Esophagus squamous epithelium (tissue), 5 donors: Measurements from ENCODE around the gene RBM17. TPM values are rescaled to one million over a fixed set of nuclear protein-coding genes. Genes with fewer than 3 reads are reported as not detected.

Experiments used
- DNase-seq: peaks from one replicate; lab custom pipeline; 2025; lab: John Stamatoyannopoulos, UW
- H3K27ac ChIP-seq, 4 donors: fragments of 200-600 bp; sonication (generic); one replicate each; pipeline ENCODE4 v1.5.1; 2016 to 2019; ENCODE audit warnings: mild to moderate bottlenecking in 1 of 4
- H3K27me3 ChIP-seq, 4 donors: fragments of 200-600 bp; sonication (generic); 1 replicate in 3 of 4; 2 replicates in 1 of 4; pipeline versions ENCODE4 v1.5.1 to v1.6.0; 2017 to 2021; ENCODE audit warnings: antibody characterized with exemption in 1 of 4
- H3K36me3 ChIP-seq, 3 donors: fragments of 200-600 bp; sonication (generic); one replicate each; pipeline ENCODE4 v1.5.1; 2016 to 2019
- H3K4me1 ChIP-seq, 3 donors: fragments of 200-600 bp; sonication (generic); one replicate each; pipeline ENCODE4 v1.5.1; 2017 to 2019
- H3K4me3 ChIP-seq, 4 donors: fragments of 200-600 bp; sonication (generic); 1 replicate in 3 of 4; 2 replicates in 1 of 4; pipeline ENCODE4 v1.5.1; 2016 to 2019; ENCODE audit warnings: mild to moderate bottlenecking in 2 of 4, moderate library complexity in 1 of 4
- H3K9me3 ChIP-seq, 3 donors: fragments of 200-600 bp; sonication (generic); one replicate each; pipeline ENCODE4 v1.5.1; 2016 to 2019
- POLR2A ChIP-seq, 4 donors: fragments of 450-650 bp; IDR thresholded peaks; one replicate each; pipeline ENCODE4 v1.6.1; 2017; ENCODE audit warnings: antibody characterized with exemption in 4 of 4, mild to moderate bottlenecking in 4 of 4, moderate library complexity in 3 of 4
- WGBS, 2 donors: methylation state at CpG; one replicate each; pipeline ENCODE4 v1.1.5; 2018; 5-methylcytosine and 5-hydroxymethylcytosine counted together
- intact Hi-C: fragments of 100-400 bp; cut with DNase I; formaldehyde crosslinking; loops from one replicate; pipeline ENCODE4 v1.15.0; 2022
- total RNA-seq, 4 donors: library from RNA; depleted of rRNA; stranded (reverse); fragments of >200 nt; gene quantifications; one replicate each; pipeline ENCODE4 v1.1.0, GENCODE V29; 2016
- TF ChIP-seq, protein P1 (sequence below), 6 experiments: fragments of 450-650 bp in 4 of 6; fragments of 200-600 bp in 2 of 6; sonication (generic) in 2 of 6; IDR thresholded peaks; one replicate each; pipeline ENCODE4 v1.5.1; 2016 to 2019; ENCODE audit warnings: antibody characterized with exemption in 6 of 6, mild to moderate bottlenecking in 4 of 6, moderate library complexity in 4 of 6
- donor health status: DM: yes; HTN: yes; CAD: no.

RBM17 gene
- total RNA-seq, 4 donors from 2014 or later = 35.7 to 61.8 (median 39.4) TPM

DNA sequence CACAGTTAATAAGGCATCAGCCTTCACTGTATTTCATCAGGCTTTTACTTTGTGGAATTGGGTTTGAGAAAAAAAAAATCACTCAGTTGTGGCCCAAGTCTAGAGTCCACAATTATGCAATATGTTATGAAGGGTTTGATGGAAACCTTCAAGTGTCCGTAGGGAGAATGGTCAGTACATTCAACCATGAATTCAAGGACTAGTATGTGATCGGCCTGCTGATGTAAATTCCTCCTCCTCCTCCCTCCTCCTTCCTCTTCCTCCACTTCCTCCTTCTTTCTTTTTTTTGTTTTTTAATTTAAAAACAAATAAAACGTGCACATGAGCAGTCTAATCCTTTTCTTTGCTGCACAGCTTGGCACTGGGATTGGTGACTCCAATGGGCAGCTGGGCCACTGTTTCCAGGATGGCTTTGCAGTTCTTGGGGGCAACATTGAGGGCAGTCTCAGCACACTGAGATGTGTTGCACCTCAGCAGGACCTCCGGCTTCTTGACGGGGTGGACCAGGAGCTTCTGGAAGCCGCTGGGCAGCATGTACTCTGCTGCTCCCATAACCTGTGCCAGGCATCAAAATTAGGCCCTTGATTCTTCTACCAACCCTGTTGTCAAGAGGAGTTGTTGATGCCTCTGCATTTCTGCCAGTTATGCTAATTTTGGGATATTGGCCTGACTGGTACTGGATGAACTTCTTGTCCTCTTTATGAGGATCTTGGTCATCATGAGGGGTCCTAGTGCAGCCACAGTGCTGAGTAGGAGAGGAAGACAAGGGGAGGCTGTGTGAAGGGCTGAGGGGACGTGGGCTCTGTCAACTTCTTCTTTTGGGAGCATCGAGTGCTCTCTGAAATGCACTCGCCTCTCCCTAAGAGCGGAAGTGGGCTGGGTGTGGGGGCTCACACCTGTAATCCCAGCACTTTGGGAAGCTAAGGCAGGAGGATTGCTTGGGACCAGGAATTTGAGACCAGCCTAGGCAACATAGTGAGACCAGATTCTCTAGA lies 17.4 kb upstream of the RBM17 start:
- DNase-seq = no peak
- WGBS, 2 donors = 61 to 72% methylated on average over 6 to 9 of the region's 10 CpGs

GRCh38 chr10:6072215-6072934 lies 16.5 kb upstream of the RBM17 start:
- intact Hi-C loops = no loop called here
- no peak for TF ChIP-seq POLR2A (IDR thresholded peaks at IDR 0.05)
- Histone ChIP-seq H3K27ac (peak overlapping the region; percentile 17 to 61 (median 45)), H3K4me1 (peaks cover 0 to 21% (median 6%) of the 10 kb centered on the region in 3 donors), H3K4me3 (no peak overlapping the region), H3K36me3 (no peaks in the 10 kb centered on the region), H3K27me3 (peaks cover 0 to 25% (median 0%) of the 10 kb centered on the region in 4 donors), H3K9me3 (no peaks in the 10 kb centered on the region)
- DNase-seq = no peak
- WGBS, 2 donors = 56 to 61% methylated on average over 13 of the region's 13 CpGs

More for the DNA sequence above, 17.4 kb upstream of the RBM17 start:
- TF ChIP-seq POLR2A (IDR thresholded peaks at IDR 0.05) = no peak
- TF ChIP-seq, protein P1, sequence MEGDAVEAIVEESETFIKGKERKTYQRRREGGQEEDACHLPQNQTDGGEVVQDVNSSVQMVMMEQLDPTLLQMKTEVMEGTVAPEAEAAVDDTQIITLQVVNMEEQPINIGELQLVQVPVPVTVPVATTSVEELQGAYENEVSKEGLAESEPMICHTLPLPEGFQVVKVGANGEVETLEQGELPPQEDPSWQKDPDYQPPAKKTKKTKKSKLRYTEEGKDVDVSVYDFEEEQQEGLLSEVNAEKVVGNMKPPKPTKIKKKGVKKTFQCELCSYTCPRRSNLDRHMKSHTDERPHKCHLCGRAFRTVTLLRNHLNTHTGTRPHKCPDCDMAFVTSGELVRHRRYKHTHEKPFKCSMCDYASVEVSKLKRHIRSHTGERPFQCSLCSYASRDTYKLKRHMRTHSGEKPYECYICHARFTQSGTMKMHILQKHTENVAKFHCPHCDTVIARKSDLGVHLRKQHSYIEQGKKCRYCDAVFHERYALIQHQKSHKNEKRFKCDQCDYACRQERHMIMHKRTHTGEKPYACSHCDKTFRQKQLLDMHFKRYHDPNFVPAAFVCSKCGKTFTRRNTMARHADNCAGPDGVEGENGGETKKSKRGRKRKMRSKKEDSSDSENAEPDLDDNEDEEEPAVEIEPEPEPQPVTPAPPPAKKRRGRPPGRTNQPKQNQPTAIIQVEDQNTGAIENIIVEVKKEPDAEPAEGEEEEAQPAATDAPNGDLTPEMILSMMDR (IDR thresholded peaks at IDR 0.05) = no peak
- Histone ChIP-seq H3K9me3 (no peaks in the 10 kb centered on the region), H3K27me3 (peaks cover 0 to 25% (median 0%) of the 10 kb centered on the region in 4 donors), H3K4me1 (peaks cover 0 to 23% (median 6%) of the 10 kb centered on the region in 3 donors), H3K36me3 (no peaks in the 10 kb centered on the region), H3K4me3 (no peak overlapping the region), H3K27ac (peak overlapping the region; percentile 17 to 61 (median 45))
- intact Hi-C loops = no loop called here

DNA sequence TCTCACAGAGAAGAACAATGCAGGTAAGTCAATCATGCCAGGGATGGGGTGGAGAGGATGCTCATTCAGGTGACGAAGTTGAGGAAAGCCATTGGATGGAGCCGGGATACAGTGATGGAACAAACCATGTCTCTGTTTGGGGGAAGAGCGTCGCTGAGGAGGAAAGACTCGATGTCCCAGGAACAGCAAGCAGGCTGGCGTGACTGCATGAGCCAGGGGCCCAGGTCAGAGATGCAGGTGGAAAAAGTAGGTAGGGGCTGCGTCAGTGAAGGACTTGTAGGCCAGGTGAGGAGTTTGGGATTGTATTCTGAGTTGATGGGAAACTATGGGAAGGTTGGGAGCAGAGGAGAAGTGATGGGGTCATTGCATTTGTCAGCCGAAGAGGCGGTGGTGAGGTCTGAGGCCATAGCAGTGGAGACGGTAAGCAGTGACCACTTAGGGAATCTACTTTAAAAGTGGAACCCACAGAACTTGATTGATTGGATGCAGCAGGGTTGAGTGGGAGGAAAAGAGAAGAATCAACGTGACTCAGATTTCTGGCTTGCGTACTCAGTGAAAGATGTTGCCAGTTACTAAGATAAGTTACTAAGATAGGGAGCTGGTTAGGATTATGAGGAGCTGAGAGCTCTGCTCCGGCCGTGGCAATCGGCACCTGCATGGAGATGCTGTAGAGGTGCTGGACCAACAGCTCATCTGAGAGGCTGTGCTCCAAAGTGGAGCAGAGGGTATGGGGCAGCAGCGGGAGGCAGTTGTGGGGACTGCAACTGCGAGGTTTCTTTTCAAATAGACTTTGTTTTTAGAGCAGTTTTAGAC lies 14.1 kb upstream of the RBM17 start:
- H3K27ac ChIP-seq = no peak overlapping the region
- no peaks in the 10 kb centered on the region for H3K9me3 ChIP-seq
- TF ChIP-seq POLR2A (IDR thresholded peaks at IDR 0.05) = no peak
- TF ChIP-seq, protein P1 (IDR thresholded peaks at IDR 0.05) = no peak
- H3K4me1 ChIP-seq = peaks cover 0 to 15% (median 6%) of the 10 kb centered on the region in 3 donors
- H3K27me3 ChIP-seq = peaks cover 0 to 33% (median 0%) of the 10 kb centered on the region in 4 donors
- intact Hi-C loops = no loop called here
- H3K4me3 ChIP-seq = no peak overlapping the region
- DNase-seq = no peak
- H3K36me3 ChIP-seq = no peaks in the 10 kb centered on the region
- 59 to 60% methylated on average over 17 of the region's 17 CpGs for WGBS, 2 donors

GRCh38 chr10:6077071-6077675 lies 11.7 kb upstream of the RBM17 start:
- 58 to 89% methylated on average over 4 to 9 of the region's 12 CpGs for WGBS, 2 donors
- H3K4me3 ChIP-seq = no peak overlapping the region
- H3K27ac ChIP-seq = no peak overlapping the region
- no peaks in the 10 kb centered on the region for H3K36me3 ChIP-seq
- peaks cover 0 to 41% (median 0%) of the 10 kb centered on the region in 4 donors for H3K27me3 ChIP-seq
- H3K4me1 ChIP-seq = peaks cover 0 to under 1% (median 0%) of the 10 kb centered on the region in 3 donors
- no peaks in the 10 kb centered on the region for H3K9me3 ChIP-seq
- intact Hi-C loops = no loop called here
- no peak for DNase-seq
- TF ChIP-seq POLR2A (IDR thresholded peaks at IDR 0.05) = no peak
- TF ChIP-seq, protein P1 (IDR thresholded peaks at IDR 0.05) = no peak
